ENCODE results near the gene HOXB9.

DNA sequence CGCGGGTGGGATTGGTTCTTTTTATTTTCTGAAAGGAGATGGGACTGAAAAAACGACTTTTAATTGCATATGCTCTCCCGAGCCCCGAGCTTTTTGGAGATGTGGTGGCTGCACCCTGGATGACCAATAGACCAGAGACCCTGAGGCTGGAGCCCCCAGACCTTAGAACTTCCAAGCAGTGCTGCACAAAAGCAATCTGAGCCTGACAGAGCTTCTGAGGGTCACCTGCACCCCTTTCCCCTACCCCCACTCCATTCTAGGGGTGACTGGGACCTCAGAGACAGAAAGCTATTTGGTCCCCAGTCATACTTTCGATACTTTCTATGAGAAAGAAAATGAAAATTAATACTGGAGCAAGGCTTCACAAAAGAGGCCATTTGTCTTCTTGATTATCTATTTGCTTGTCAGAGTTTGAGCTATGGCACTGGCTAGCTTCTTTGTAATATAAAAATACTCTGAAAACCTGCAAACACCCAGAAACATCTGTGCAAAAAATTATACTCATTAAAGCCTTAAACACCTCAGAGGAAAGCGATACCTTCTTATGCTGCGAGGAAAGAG lies 51.6 kb downstream of the HOXB9 start:
- TF ChIP-seq, protein P1, sequence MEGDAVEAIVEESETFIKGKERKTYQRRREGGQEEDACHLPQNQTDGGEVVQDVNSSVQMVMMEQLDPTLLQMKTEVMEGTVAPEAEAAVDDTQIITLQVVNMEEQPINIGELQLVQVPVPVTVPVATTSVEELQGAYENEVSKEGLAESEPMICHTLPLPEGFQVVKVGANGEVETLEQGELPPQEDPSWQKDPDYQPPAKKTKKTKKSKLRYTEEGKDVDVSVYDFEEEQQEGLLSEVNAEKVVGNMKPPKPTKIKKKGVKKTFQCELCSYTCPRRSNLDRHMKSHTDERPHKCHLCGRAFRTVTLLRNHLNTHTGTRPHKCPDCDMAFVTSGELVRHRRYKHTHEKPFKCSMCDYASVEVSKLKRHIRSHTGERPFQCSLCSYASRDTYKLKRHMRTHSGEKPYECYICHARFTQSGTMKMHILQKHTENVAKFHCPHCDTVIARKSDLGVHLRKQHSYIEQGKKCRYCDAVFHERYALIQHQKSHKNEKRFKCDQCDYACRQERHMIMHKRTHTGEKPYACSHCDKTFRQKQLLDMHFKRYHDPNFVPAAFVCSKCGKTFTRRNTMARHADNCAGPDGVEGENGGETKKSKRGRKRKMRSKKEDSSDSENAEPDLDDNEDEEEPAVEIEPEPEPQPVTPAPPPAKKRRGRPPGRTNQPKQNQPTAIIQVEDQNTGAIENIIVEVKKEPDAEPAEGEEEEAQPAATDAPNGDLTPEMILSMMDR (conservative IDR thresholded peaks at IDR 0.05; ENCODE audit: low read depth in 2 of 2), result no peak
- TF ChIP-seq CREB1 (CRISPR knock-in tag; IDR thresholded peaks at IDR 0.05; ENCODE audit: low read depth) (no peak), JUNB (IDR thresholded peaks at IDR 0.05; ENCODE audit: unreplicated experiment) (no peak), EZH2 (IDR thresholded peaks at IDR 0.05; ENCODE audit: low read depth, unreplicated experiment) (no peak), POLR2AphosphoS5 (IDR thresholded peaks at IDR 0.05; ENCODE audit: low read depth) (no peak)
- TF ChIP-seq, protein P2, sequence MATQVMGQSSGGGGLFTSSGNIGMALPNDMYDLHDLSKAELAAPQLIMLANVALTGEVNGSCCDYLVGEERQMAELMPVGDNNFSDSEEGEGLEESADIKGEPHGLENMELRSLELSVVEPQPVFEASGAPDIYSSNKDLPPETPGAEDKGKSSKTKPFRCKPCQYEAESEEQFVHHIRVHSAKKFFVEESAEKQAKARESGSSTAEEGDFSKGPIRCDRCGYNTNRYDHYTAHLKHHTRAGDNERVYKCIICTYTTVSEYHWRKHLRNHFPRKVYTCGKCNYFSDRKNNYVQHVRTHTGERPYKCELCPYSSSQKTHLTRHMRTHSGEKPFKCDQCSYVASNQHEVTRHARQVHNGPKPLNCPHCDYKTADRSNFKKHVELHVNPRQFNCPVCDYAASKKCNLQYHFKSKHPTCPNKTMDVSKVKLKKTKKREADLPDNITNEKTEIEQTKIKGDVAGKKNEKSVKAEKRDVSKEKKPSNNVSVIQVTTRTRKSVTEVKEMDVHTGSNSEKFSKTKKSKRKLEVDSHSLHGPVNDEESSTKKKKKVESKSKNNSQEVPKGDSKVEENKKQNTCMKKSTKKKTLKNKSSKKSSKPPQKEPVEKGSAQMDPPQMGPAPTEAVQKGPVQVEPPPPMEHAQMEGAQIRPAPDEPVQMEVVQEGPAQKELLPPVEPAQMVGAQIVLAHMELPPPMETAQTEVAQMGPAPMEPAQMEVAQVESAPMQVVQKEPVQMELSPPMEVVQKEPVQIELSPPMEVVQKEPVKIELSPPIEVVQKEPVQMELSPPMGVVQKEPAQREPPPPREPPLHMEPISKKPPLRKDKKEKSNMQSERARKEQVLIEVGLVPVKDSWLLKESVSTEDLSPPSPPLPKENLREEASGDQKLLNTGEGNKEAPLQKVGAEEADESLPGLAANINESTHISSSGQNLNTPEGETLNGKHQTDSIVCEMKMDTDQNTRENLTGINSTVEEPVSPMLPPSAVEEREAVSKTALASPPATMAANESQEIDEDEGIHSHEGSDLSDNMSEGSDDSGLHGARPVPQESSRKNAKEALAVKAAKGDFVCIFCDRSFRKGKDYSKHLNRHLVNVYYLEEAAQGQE (IDR thresholded peaks at IDR 0.05; ENCODE audit: unreplicated experiment), result no peak
